Naive thymus-derived CD4-positive, alpha-beta T cell (primary cell): ENCODE measurements around the gene HES6. TPM values are rescaled to one million over a fixed set of nuclear protein-coding genes. Genes with fewer than 3 reads are reported as not detected.

Experiments
- ATAC-seq: fragments of 150-1000 bp; cut with Tn5 transposase; 2 replicates; pipeline ENCODE4 v1.10.0; 2021; ENCODE audit warnings: mild to moderate bottlenecking, moderate library complexity
- CTCF ChIA-PET: fragments of 350-600 bp; sonication (Branson Sonifier 250); formaldehyde crosslinking; loops from one replicate; lab custom pipeline; 2021; ENCODE audit warnings: antibody characterized with exemption; lab: Charles Lee
- POLR2A ChIA-PET: fragments of 350-600 bp; sonication (Branson Sonifier 250); formaldehyde crosslinking; loops from one replicate; lab custom pipeline; 2021; ENCODE audit warnings: antibody characterized with exemption, inconsistent platforms; lab: Charles Lee
- DNase-seq, 9 donors: peaks; one replicate each; pipeline versions ENCODE4 v3.0.0 to v3.0.0-alpha.2; 2020 to 2022; ENCODE audit warnings: mixed read lengths in 1 of 9
- H3K27ac ChIP-seq: one replicate; pipeline ENCODE4 v1.7.0; 2013; ENCODE audit warnings: mild to moderate bottlenecking, low read depth, low read length, moderate library complexity
- H3K27me3 ChIP-seq, 2 donors: one replicate each; pipeline ENCODE4 v1.7.0; 2013; ENCODE audit warnings: low read length in 2 of 2, mild to moderate bottlenecking in 2 of 2, moderate library complexity in 2 of 2; ENCODE audit not compliant: control insufficient read depth in 2 of 2, insufficient read depth in 2 of 2
- H3K36me3 ChIP-seq, 3 experiments: 1 replicate in 2 of 3; 2 replicates in 1 of 3; pipeline ENCODE4 v1.7.0; 2013; ENCODE audit warnings: low read length in 3 of 3, mild to moderate bottlenecking in 3 of 3, moderate library complexity in 1 of 3; ENCODE audit not compliant: insufficient read depth in 3 of 3, control insufficient read depth in 2 of 3
- H3K4me1 ChIP-seq, 2 donors: one replicate each; pipeline ENCODE4 v1.7.0; 2013; ENCODE audit warnings: low read length in 2 of 2, mild to moderate bottlenecking in 2 of 2, moderate library complexity in 1 of 2; ENCODE audit not compliant: control insufficient read depth in 2 of 2, insufficient read depth in 2 of 2
- H3K4me3 ChIP-seq: 2 replicates; pipeline ENCODE4 v1.7.0; 2013; ENCODE audit warnings: mild to moderate bottlenecking, low read length
- H3K9me3 ChIP-seq, 3 experiments: 1 replicate in 2 of 3; 2 replicates in 1 of 3; pipeline ENCODE4 v1.7.0; 2013; ENCODE audit warnings: low read length in 3 of 3; ENCODE audit not compliant: control insufficient read depth in 2 of 3
- H3K27ac Mint-ChIP-seq, 9 donors: one replicate each; pipeline ENCODE4 v1.8.0; 2020 to 2022; ENCODE audit warnings: mixed read lengths in 9 of 9, mild to moderate bottlenecking in 8 of 9, moderate library complexity in 5 of 9, inconsistent platforms in 2 of 9
- H3K27me3 Mint-ChIP-seq, 5 donors: one replicate each; pipeline ENCODE4 v1.8.0; 2021 to 2022; ENCODE audit warnings: mixed read lengths in 5 of 5, mild to moderate bottlenecking in 1 of 5
- H3K36me3 Mint-ChIP-seq, 5 donors: one replicate each; pipeline ENCODE4 v1.8.0; 2020 to 2022; ENCODE audit warnings: mixed read lengths in 5 of 5, mild to moderate bottlenecking in 3 of 5, inconsistent platforms in 1 of 5
- H3K4me1 Mint-ChIP-seq, 7 donors: one replicate each; pipeline ENCODE4 v1.8.0; 2020 to 2022; ENCODE audit warnings: mixed read lengths in 7 of 7, mild to moderate bottlenecking in 3 of 7, inconsistent platforms in 1 of 7
- H3K4me3 Mint-ChIP-seq, 10 donors: one replicate each; pipeline ENCODE4 v1.8.0; 2020 to 2022; ENCODE audit warnings: mild to moderate bottlenecking in 10 of 10, mixed read lengths in 10 of 10, moderate library complexity in 6 of 10, inconsistent platforms in 2 of 10
- H3K9me3 Mint-ChIP-seq, 11 donors: one replicate each; pipeline ENCODE4 v1.8.0; 2020 to 2022; ENCODE audit warnings: mixed read lengths in 11 of 11, mild to moderate bottlenecking in 4 of 11, inconsistent platforms in 1 of 11, moderate library complexity in 1 of 11
- intact Hi-C, 2 donors: fragments of 100-400 bp; cut with micrococcal nuclease; formaldehyde crosslinking; loops; one replicate each; pipeline ENCODE4 v1.15.1; 2023
- polyA plus RNA-seq, 2 donors: library from polyadenylated mRNA; unstranded; fragments of 300-500 nt; fragmentation: Illumina TruSeq; gene quantifications; one replicate each; pipeline ENCODE4 v1.2.3, GENCODE V29; 2021
- total RNA-seq, 6 experiments: library from RNA in 5 of 6; stranded (reverse) in 5 of 6; gene quantifications; 1 replicate in 5 of 6; 2 replicates in 1 of 6; pipeline ENCODE4 v1.2.3 and lab custom pipeline; 2021 to 2026

Gene HES6
- total and polyA plus RNA-seq, 7 experiments from 2014 or later, result 0.61 to 2.7 (median 1.3) TPM

DNA sequence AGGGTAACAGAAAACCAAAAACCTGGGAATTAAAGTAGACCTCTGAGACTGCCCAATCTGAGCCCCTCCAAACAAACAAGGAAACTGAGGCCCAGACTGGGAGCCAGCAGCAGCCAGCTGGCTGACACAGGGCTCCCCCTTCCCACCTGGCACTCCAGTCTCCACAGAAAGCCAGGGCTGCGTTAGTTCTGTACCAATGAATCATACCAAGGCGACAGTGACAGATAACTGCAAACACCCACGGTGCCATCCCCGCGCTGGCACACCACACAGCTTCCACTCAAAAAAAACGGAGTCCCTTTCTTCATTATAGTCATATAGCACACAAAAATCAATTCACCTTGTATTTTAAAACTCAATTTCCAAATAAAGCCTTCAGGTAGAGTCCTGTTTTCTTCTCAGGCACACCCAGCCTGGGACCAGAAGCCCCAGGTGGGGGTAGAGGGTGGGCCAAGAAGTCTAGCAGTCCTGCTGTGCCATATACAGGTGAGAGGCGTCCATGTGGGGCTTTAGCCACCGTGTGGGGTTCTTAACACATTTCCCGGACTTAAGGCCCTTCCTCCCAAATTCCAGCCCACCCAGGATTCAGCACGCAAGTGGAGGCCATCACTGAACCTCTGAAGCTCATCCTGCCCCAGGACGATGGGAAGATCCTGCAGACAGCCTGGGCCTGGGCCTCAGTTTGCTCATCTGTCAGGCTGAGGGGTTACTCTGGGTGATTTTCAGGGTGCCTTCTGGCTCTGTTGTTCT is 47.3 kb upstream of the HES6 start:
- peaks cover 0 to 2% (median 0%) of the 10 kb centered on the region in 5 donors for H3K27me3 Mint-ChIP-seq

GRCh38 chr2:238286551-238286950 is 46.7 kb upstream of the HES6 start:
- Mint-ChIP-seq H3K36me3 (no peaks in the 10 kb centered on the region), H3K27ac (peak overlapping the region in 7 of 9 donors; percentile 16 to 98 (median 68)), H3K4me1 (peaks cover 33 to 79% (median 58%) of the 10 kb centered on the region in 7 donors), H3K4me3 (peak overlapping the region in 8 of 10 donors; percentile 8 to 96 (median 86)), H3K27me3 (peaks cover 0 to 2% (median 0%) of the 10 kb centered on the region in 5 donors), H3K9me3 (peaks cover 0 to 2% (median 0%) of the 10 kb centered on the region in 11 donors)
- POLR2A ChIA-PET, result no interaction called here
- CTCF ChIA-PET, result no interaction called here
- Histone ChIP-seq H3K4me1 (peaks cover 16 to 23% of the 10 kb centered on the region in 2 donors), H3K9me3 (no peaks in the 10 kb centered on the region), H3K27me3 (no peaks in the 10 kb centered on the region), H3K27ac (no peak overlapping the region), H3K36me3 (no peaks in the 10 kb centered on the region), H3K4me3 (no peak overlapping the region)
- no peak for ATAC-seq
- no peak for DNase-seq
- intact Hi-C loops, result loop anchor here (5.0 to 10.0 kb wide), 3 partner anchors 319 to 1738 kb away; partner anchors contain the start of genes NDUFA10 (in 1 of the 2) and UBE2F (in 1 of the 2)

More for the DNA sequence above, 47.3 kb upstream of the HES6 start:
- peaks cover 16 to 23% of the 10 kb centered on the region in 2 donors for H3K4me1 ChIP-seq
- peak overlapping the region in 8 of 9 donors; percentile 68 to 98 (median 86) for H3K27ac Mint-ChIP-seq
- DNase-seq (no peak), ATAC-seq (no peak)
- H3K36me3 Mint-ChIP-seq, result no peaks in the 10 kb centered on the region
- ChIA-PET POLR2A (interaction anchor here (1.1 to 2.3 kb wide), 3 partner anchors 35 to 319 kb away, joined by 3 to 9 read pairs (median 4); no protein-coding TSS in a partner anchor), CTCF (interaction anchor here (0.8 kb wide), 1 partner anchor 24 kb away, joined by 3 read pairs; no protein-coding TSS in a partner anchor)
- H3K9me3 ChIP-seq, result no peaks in the 10 kb centered on the region
- peak overlapping the region; percentile 93 for H3K4me3 ChIP-seq
- no peaks in the 10 kb centered on the region for H3K27me3 ChIP-seq
- H3K9me3 Mint-ChIP-seq, result peaks cover 0 to 2% (median 0%) of the 10 kb centered on the region in 11 donors
- H3K4me1 Mint-ChIP-seq, result peaks cover 33 to 74% (median 56%) of the 10 kb centered on the region in 7 donors
- H3K36me3 ChIP-seq, result no peaks in the 10 kb centered on the region
- peak overlapping the region; percentile 71 to 96 (median 85) for H3K4me3 Mint-ChIP-seq
- intact Hi-C loops, result loop anchor here (5.0 to 10.0 kb wide), 3 partner anchors 320 to 1738 kb away; partner anchors contain the start of genes NDUFA10 (in 1 of the 2) and UBE2F (in 1 of the 2)
- H3K27ac ChIP-seq, result peak overlapping the region; percentile 80

- H3K9me3 Mint-ChIP-seq, result peaks cover 0 to 2% (median 0%) of the 10 kb centered on the region in 11 donors
- H3K4me3 Mint-ChIP-seq, result peak overlapping the region in 5 of 10 donors; percentile 3 to 96 (median 84)
- Histone ChIP-seq H3K9me3 (no peaks in the 10 kb centered on the region), H3K36me3 (no peaks in the 10 kb centered on the region), H3K27ac (no peak overlapping the region), H3K27me3 (no peaks in the 10 kb centered on the region), H3K4me3 (no peak overlapping the region), H3K4me1 (peaks cover 16 to 23% of the 10 kb centered on the region in 2 donors)
- peaks cover 0 to 2% (median 0%) of the 10 kb centered on the region in 5 donors for H3K27me3 Mint-ChIP-seq
- ChIA-PET POLR2A (no interaction called here), CTCF (no interaction called here)
- ATAC-seq (no peak), DNase-seq (no peak)
- intact Hi-C loops, result loop anchor here (5.0 to 10.0 kb wide), 3 partner anchors 319 to 1739 kb away; partner anchors contain the start of genes NDUFA10 (in 1 of the 2) and UBE2F (in 1 of the 2)
- H3K36me3 Mint-ChIP-seq, result no peaks in the 10 kb centered on the region
- peaks cover 33 to 81% (median 58%) of the 10 kb centered on the region in 7 donors for H3K4me1 Mint-ChIP-seq
- peak overlapping the region in 5 of 9 donors; percentile 6 to 98 (median 65) for H3K27ac Mint-ChIP-seq
Observed at GRCh38 chr2:238286095-238286494, 46.3 kb upstream of the HES6 start.

DNA sequence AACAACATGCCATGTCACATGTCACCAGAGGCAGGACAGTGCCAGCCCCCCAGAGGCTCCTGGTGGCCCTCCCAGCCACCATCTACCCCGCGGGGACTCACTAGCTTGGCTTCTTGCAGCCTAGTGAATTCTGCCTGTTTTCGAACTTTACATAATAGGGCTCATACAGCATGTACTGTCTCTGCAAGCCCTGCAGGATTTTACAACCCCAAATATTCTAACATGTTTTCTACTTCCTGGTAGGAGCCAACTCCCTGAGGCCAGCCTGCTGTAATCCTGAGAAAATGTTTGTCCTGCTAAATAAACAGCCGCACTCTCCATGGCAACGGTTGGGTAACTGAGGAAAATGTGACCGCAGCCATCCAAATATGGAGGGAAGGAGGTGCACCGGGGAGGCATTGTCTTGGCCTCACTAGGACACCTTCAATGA is 45.8 kb upstream of the HES6 start:
- Histone ChIP-seq H3K27me3 (no peaks in the 10 kb centered on the region), H3K4me3 (no peak overlapping the region), H3K9me3 (no peaks in the 10 kb centered on the region), H3K4me1 (peaks cover 16 to 23% of the 10 kb centered on the region in 2 donors), H3K27ac (no peak overlapping the region), H3K36me3 (no peaks in the 10 kb centered on the region)
- H3K27me3 Mint-ChIP-seq, result peaks cover 0 to 2% (median 0%) of the 10 kb centered on the region in 5 donors
- peak overlapping the region in 1 of 9 donors; percentile 10 for H3K27ac Mint-ChIP-seq
- no peaks in the 10 kb centered on the region for H3K36me3 Mint-ChIP-seq
- DNase-seq, result no peak
- intact Hi-C loops, result loop anchor here (5.0 to 10.0 kb wide), 3 partner anchors 318 to 1739 kb away; partner anchors contain the start of genes NDUFA10 (in 1 of the 2) and UBE2F (in 1 of the 2)
- CTCF ChIA-PET, result no interaction called here
- peaks cover 33 to 80% (median 59%) of the 10 kb centered on the region in 7 donors for H3K4me1 Mint-ChIP-seq
- no peak for ATAC-seq
- H3K9me3 Mint-ChIP-seq, result peaks cover 0 to 2% (median 0%) of the 10 kb centered on the region in 11 donors
- POLR2A ChIA-PET, result no interaction called here
- H3K4me3 Mint-ChIP-seq, result peak overlapping the region in 2 of 10 donors; percentile 17 to 65

- Histone ChIP-seq H3K4me3 (no peak overlapping the region), H3K9me3 (no peaks in the 10 kb centered on the region), H3K36me3 (no peaks in the 10 kb centered on the region), H3K27ac (no peak overlapping the region), H3K4me1 (peaks cover 16 to 21% of the 10 kb centered on the region in 2 donors), H3K27me3 (no peaks in the 10 kb centered on the region)
- DNase-seq (no peak), ATAC-seq (no peak)
- Mint-ChIP-seq H3K36me3 (no peaks in the 10 kb centered on the region), H3K27ac (peak overlapping the region in 1 of 9 donors; percentile 21), H3K9me3 (peaks cover 0 to 2% (median 0%) of the 10 kb centered on the region in 11 donors), H3K4me3 (peak overlapping the region in 1 of 10 donors; percentile 26), H3K4me1 (peaks cover 29 to 81% (median 60%) of the 10 kb centered on the region in 7 donors), H3K27me3 (peaks cover 0 to 2% (median 0%) of the 10 kb centered on the region in 5 donors)
- intact Hi-C loops, result loop anchor here (5.0 to 10.0 kb wide), 3 partner anchors 318 to 1740 kb away; partner anchors contain the start of genes NDUFA10 (in 1 of the 2) and UBE2F (in 1 of the 2)
- ChIA-PET POLR2A (no interaction called here), CTCF (no interaction called here)
Observed at GRCh38 chr2:238284802-238285515, 45.1 kb upstream of the HES6 start.
